ENCODE results near the gene ZNF564.
"Not testable (repeated sequence)": the region's sequence is repeated elsewhere in the genome, so short reads cannot be mapped to it uniquely, and the experiment has no call there.

The ZNF564 gene

DNA sequence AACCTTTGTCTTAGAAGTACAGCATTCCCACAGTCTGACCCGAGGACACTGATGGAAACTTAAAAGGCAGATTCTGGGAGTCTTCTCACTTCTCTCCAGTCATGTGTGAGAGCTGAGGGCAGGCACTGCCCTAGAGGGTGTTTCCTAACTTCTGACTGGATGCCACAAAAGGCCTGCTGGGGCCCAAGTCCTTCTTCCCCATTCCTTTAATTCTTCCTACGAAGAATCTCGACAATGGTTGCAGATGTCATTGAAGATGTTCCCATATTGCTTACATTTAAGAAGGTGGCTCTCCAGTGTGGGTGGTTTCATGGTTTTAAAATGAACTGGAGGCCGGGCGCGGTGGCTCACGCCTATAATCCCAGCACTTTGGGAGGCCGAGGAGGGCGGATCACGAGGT is 27.4 kb upstream of the ZNF564 start:
- DNase-seq (ENCODE audit: low read depth) = no peak
- no peak overlapping the region for H3K4me3 ChIP-seq (ENCODE audit: low read depth, low read length)
- TF ChIP-seq CTCF (IDR thresholded peaks at IDR 0.05; ENCODE audit: low read depth, low read length, missing control alignments) = no peak

GRCh38 chr19:12574036-12574435 is 22.8 kb upstream of the ZNF564 start:
- TF ChIP-seq CTCF (IDR thresholded peaks at IDR 0.05; ENCODE audit: low read depth, low read length, missing control alignments) = no peak
- DNase-seq (ENCODE audit: low read depth) = peak; percentile 55
- H3K4me3 ChIP-seq (ENCODE audit: low read depth, low read length) = no peak overlapping the region

DNA sequence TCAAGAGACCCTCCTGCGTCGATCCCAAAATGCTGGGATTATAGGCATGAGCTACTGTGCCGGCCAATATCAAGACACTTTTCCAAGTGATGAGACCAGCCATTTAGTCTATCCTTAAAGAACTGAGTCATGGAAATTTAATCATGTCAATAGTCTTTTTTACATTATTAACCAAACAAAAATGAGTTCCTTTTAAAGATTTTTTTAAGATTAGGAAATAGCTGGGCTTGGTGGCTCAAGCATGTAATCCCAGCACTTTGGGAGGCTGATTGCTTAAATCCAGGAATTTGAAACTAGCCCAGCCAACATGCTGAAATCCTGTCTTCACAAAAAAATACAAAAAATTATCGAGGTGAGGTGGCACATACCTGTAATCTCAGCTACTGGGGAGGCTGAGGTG is 16.7 kb upstream of the ZNF564 start:
- no peak overlapping the region for H3K4me3 ChIP-seq (ENCODE audit: low read depth, low read length)
- no peak for DNase-seq (ENCODE audit: low read depth)
- TF ChIP-seq CTCF (IDR thresholded peaks at IDR 0.05; ENCODE audit: low read depth, low read length, missing control alignments) = no peak

GRCh38 chr19:12566380-12566779 is 15.1 kb upstream of the ZNF564 start:
- not testable (repeated sequence) for DNase-seq (ENCODE audit: low read depth); H3K4me3 ChIP-seq (ENCODE audit: low read depth, low read length)

- DNase-seq (ENCODE audit: low read depth) = peak; percentile 68
- no peak overlapping the region for H3K4me3 ChIP-seq (ENCODE audit: low read depth, low read length)
- TF ChIP-seq CTCF (IDR thresholded peaks at IDR 0.05; ENCODE audit: low read depth, low read length, missing control alignments) = peak; percentile 98
These were observed 12.9 kb upstream of the ZNF564 start for GRCh38 chr19:12564016-12564664.

GRCh38 chr19:12555456-12555930 is 4.2 kb upstream of the ZNF564 start:
- no peak for DNase-seq (ENCODE audit: low read depth)
- no peak overlapping the region for H3K4me3 ChIP-seq (ENCODE audit: low read depth, low read length)
- no peak for TF ChIP-seq CTCF (IDR thresholded peaks at IDR 0.05; ENCODE audit: low read depth, low read length, missing control alignments)

DNA sequence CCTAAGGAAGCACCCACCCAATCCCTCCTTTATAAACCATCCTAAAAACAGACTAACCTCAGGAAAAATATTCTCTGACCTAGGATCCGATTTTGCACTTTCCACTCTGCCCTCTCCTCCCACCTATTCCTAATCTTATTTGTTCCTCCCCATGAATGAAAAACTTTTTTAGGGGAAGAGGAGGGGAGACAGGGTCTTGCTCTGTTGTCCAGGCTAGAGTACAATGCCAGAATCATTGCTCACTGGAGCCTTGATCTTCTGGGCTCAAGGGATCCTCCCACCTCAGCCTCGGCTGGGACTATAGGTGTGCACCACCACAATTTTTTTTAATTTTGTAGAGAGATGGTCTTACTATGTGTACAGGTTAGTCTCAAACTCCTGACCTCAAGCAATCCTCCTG is 4.4 kb downstream of the ZNF564 start:
- TF ChIP-seq CTCF (IDR thresholded peaks at IDR 0.05; ENCODE audit: low read depth, low read length, missing control alignments) = no peak

More for the DNA sequence above, 4.4 kb downstream of the ZNF564 start:
- H3K4me3 ChIP-seq (ENCODE audit: low read depth, low read length) = no peak overlapping the region
- DNase-seq (ENCODE audit: low read depth) = no peak

Data from GM12864 (cell line).